H9 (cell line): ENCODE measurements around the gene TIGD1. TPM values are rescaled to one million over a fixed set of nuclear protein-coding genes. Genes with fewer than 3 reads are reported as not detected.

ENCODE experiments used
- DNase-seq: peaks from one replicate; pipeline ENCODE4 v3.0.0-alpha.2; 2017
- H2AFZ ChIP-seq: one replicate; pipeline ENCODE4 v1.6.1; 2013; ENCODE audit warnings: mild to moderate bottlenecking, low read length, control low read depth, moderate library complexity
- H2AK5ac ChIP-seq: 2 replicates; pipeline ENCODE4 v1.6.1; 2013; ENCODE audit warnings: low read length, control low read depth, mixed read lengths; ENCODE audit not compliant: insufficient read length
- H2BK120ac ChIP-seq: one replicate; pipeline ENCODE4 v1.6.1; 2013; ENCODE audit warnings: low read depth, mild to moderate bottlenecking, low read length, control low read depth, inconsistent platforms; ENCODE audit not compliant: poor library complexity, severe bottlenecking
- H2BK12ac ChIP-seq: 2 replicates; pipeline ENCODE4 v1.6.1; 2013; ENCODE audit warnings: low read length, control low read depth, mixed read lengths, low read depth; ENCODE audit not compliant: insufficient read length
- H2BK15ac ChIP-seq: 2 replicates; pipeline ENCODE4 v1.6.1; 2013; ENCODE audit warnings: low read depth, low read length, control low read depth
- H2BK20ac ChIP-seq: one replicate; pipeline ENCODE4 v1.6.1; 2013; ENCODE audit warnings: low read depth, mild to moderate bottlenecking, low read length, control low read depth, inconsistent platforms; ENCODE audit not compliant: poor library complexity, severe bottlenecking
- H2BK5ac ChIP-seq: 2 replicates; pipeline ENCODE4 v1.6.1; 2013; ENCODE audit warnings: low read length, control low read depth, mixed read lengths; ENCODE audit not compliant: insufficient read length
- H3K14ac ChIP-seq: 2 replicates; pipeline ENCODE4 v1.6.1; 2013; ENCODE audit warnings: low read length, control low read depth; ENCODE audit not compliant: insufficient read depth
- H3K18ac ChIP-seq: 2 replicates; pipeline ENCODE4 v1.6.1; 2013; ENCODE audit warnings: low read depth, mild to moderate bottlenecking, mixed read lengths, low read length, control low read depth; ENCODE audit not compliant: insufficient read length
- H3K23ac ChIP-seq: 2 replicates; pipeline ENCODE4 v1.6.1; 2013; ENCODE audit warnings: low read length, control low read depth, mixed read lengths, low read depth; ENCODE audit not compliant: insufficient read length
- H3K23me2 ChIP-seq: 2 replicates; pipeline ENCODE4 v1.6.1; 2013; ENCODE audit warnings: low read depth, mild to moderate bottlenecking, mixed read lengths, low read length, control low read depth; ENCODE audit not compliant: insufficient read length, poor library complexity, severe bottlenecking
- H3K27ac ChIP-seq: 2 replicates; pipeline ENCODE4 v1.5.1; 2013; ENCODE audit warnings: low read length, control low read depth, mixed read lengths, low read depth; ENCODE audit not compliant: insufficient read length
- H3K27me3 ChIP-seq: 2 replicates; pipeline ENCODE4 v1.6.1; 2013; ENCODE audit warnings: low read length, control low read depth, inconsistent platforms; ENCODE audit not compliant: insufficient read depth
- H3K4ac ChIP-seq: 2 replicates; pipeline ENCODE4 v1.6.1; 2013; ENCODE audit warnings: low read depth, mild to moderate bottlenecking, control low read depth, inconsistent platforms, low read length, moderate library complexity
- H3K4me1 ChIP-seq: 2 replicates; pipeline ENCODE4 v1.6.1; 2013; ENCODE audit warnings: low read length, control low read depth, inconsistent platforms; ENCODE audit not compliant: insufficient read depth
- H3K4me2 ChIP-seq: 2 replicates; pipeline ENCODE4 v1.6.1; 2013; ENCODE audit warnings: low read length, control low read depth, mixed read lengths; ENCODE audit not compliant: insufficient read length, insufficient read depth
- H3K56ac ChIP-seq: 2 replicates; pipeline ENCODE4 v1.6.1; 2013; ENCODE audit warnings: low read depth, mild to moderate bottlenecking, mixed read lengths, low read length, control low read depth; ENCODE audit not compliant: insufficient read length
- H3K79me1 ChIP-seq: 2 replicates; pipeline ENCODE4 v1.6.1; 2013; ENCODE audit warnings: low read depth, mild to moderate bottlenecking, moderate library complexity, low read length, control low read depth, inconsistent platforms; ENCODE audit not compliant: insufficient read depth, poor library complexity, severe bottlenecking
- H3K79me2 ChIP-seq: 2 replicates; pipeline ENCODE4 v1.6.1; 2013; ENCODE audit warnings: low read length, control low read depth, inconsistent platforms; ENCODE audit not compliant: insufficient read depth
- H3K9ac ChIP-seq: 2 replicates; pipeline ENCODE4 v1.6.1; 2013; ENCODE audit warnings: low read length, control low read depth, mixed read lengths; ENCODE audit not compliant: insufficient read length; ENCODE audit errors: extremely low read depth
- H3K9me3 ChIP-seq: one replicate; pipeline ENCODE4 v1.6.1; 2013; ENCODE audit warnings: low read depth, low read length, inconsistent platforms; ENCODE audit not compliant: control insufficient read depth
- H3T11ph ChIP-seq: one replicate; pipeline ENCODE4 v1.6.1; 2013; ENCODE audit warnings: mild to moderate bottlenecking, low read length, control low read depth, inconsistent platforms
- H4K20me1 ChIP-seq: one replicate; pipeline ENCODE4 v1.6.1; 2013; ENCODE audit not compliant: control insufficient read depth, insufficient read length, insufficient read depth
- H4K5ac ChIP-seq: 2 replicates; pipeline ENCODE4 v1.6.1; 2013; ENCODE audit warnings: low read depth, mild to moderate bottlenecking, mixed read lengths, low read length, control low read depth; ENCODE audit not compliant: insufficient read length
- H4K8ac ChIP-seq: replicated peaks from 2 replicates; pipeline ENCODE4 v1.6.1; 2013; ENCODE audit warnings: low read length, control low read depth, mixed read lengths, low read depth; ENCODE audit not compliant: insufficient read length
- H4K91ac ChIP-seq: 2 replicates; pipeline ENCODE4 v1.6.1; 2013; ENCODE audit warnings: low read depth, mild to moderate bottlenecking, moderate library complexity, mixed read lengths, low read length, control low read depth; ENCODE audit not compliant: insufficient read length
- H3K27ac Mint-ChIP-seq, 3 experiments: 2 replicates in 2 of 3; 3 replicates in 1 of 3; pipeline ENCODE4 v1.8.0; 2020 to 2021; ENCODE audit warnings: mixed read lengths in 3 of 3, mild to moderate bottlenecking in 1 of 3, moderate library complexity in 1 of 3
- H3K27me3 Mint-ChIP-seq: 2 replicates; pipeline ENCODE4 v1.8.0; 2021; ENCODE audit warnings: low read depth, mild to moderate bottlenecking, moderate library complexity, mixed read lengths
- H3K36me3 Mint-ChIP-seq, 3 experiments: 2 replicates in 2 of 3; 3 replicates in 1 of 3; pipeline ENCODE4 v1.8.0; 2020 to 2021; ENCODE audit warnings: low read depth in 3 of 3, mixed read lengths in 3 of 3; ENCODE audit not compliant: insufficient read depth in 1 of 3
- H3K4me1 Mint-ChIP-seq, 2 experiments: 2 replicates each; pipeline ENCODE4 v1.8.0; 2020; ENCODE audit warnings: mixed read lengths in 2 of 2
- H3K4me3 Mint-ChIP-seq, 2 experiments: 2 replicates in 1 of 2; 3 replicates in 1 of 2; pipeline ENCODE4 v1.8.0; 2020 to 2021; ENCODE audit warnings: mild to moderate bottlenecking in 2 of 2, mixed read lengths in 2 of 2, moderate library complexity in 1 of 2
- H3K9me3 Mint-ChIP-seq, 2 experiments: 2 replicates in 1 of 2; 3 replicates in 1 of 2; pipeline ENCODE4 v1.8.0; 2020; ENCODE audit warnings: mild to moderate bottlenecking in 2 of 2, mixed read lengths in 2 of 2, moderate library complexity in 1 of 2
- WGBS: extraction: QIAGEN DNeasy Blood & Tissue Kit; methylation state at CpG from one replicate; pipeline ENCODE4 v1.1.7; 2013; ENCODE audit warnings: missing lambda C conversion rate, low lambda C conversion rate, mixed read lengths; ENCODE audit not compliant: insufficient read length; ENCODE audit errors: extremely low coverage; 5-methylcytosine and 5-hydroxymethylcytosine counted together
- total RNA-seq: library from RNA; stranded (reverse); gene quantifications from 2 replicates; pipeline ENCODE4 v1.2.1, GENCODE V29; 2021
- TF ChIP-seq, protein P1 (sequence below): fragments of 200-600 bp; sonication (generic); conservative IDR thresholded peaks from 3 replicates; pipeline ENCODE4 v1.8.0; 2021; ENCODE audit warnings: antibody characterized with exemption, mild to moderate bottlenecking

TIGD1 gene
- total RNA-seq, 1 experiment from 2014 or later = 6.3 TPM

DNA sequence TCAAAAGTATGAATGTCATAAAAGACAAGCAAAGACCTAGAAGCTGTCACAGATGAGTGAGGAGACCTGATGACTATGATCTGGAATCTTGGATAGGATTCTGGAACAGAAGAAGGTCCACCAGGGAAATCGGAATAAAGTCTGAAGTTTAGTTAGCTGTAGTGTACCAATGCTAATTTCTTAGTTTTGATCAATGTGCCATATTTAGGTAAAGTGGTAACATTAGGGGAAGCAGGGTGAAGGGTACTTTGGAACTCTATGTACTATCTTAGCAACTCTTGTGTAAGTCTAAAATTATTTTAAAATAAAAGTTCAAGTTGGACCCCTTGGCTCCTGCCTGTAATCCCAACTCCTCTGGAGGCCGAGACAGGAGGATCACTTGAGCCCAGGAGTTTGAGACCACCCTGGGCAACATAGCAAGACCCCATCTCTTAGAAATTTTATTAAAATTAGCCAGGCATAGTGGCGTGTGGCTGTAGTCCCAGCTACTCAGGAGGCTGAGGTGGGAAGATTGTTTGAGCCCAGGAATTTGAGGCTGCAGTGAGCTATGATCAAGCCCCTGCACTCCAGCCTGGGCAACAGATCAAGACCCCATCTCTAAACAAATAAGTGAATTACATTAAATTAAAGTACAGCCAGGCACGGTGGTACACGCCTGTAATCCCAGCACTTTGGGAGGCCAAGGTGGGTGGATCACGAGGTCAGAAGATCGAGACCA, 47.2 kb upstream of the TIGD1 start:
- Histone ChIP-seq H2BK120ac (no peak overlapping the region), H3K27ac (no peak overlapping the region), H2BK12ac (no peak overlapping the region), H3K14ac (no peak overlapping the region), H3K23me2 (no peaks in the 10 kb centered on the region), H3K4ac (no peak overlapping the region), H3K23ac (no peak overlapping the region), H3K9me3 (no peaks in the 10 kb centered on the region), H3K4me2 (no peak overlapping the region), H3K79me1 (no peaks in the 10 kb centered on the region), H3K18ac (no peak overlapping the region), H2BK20ac (no peak overlapping the region), H4K20me1 (peaks cover 3% of the 10 kb centered on the region), H3T11ph (no peak overlapping the region), H2AFZ (no peak overlapping the region), H2BK15ac (no peak overlapping the region), H2AK5ac (no peak overlapping the region), H4K8ac (no peak overlapping the region), H4K5ac (no peak overlapping the region), H3K56ac (no peak overlapping the region), H3K79me2 (no peaks in the 10 kb centered on the region), H3K9ac (no peak overlapping the region), H3K27me3 (no peaks in the 10 kb centered on the region), H2BK5ac (no peak overlapping the region), H4K91ac (no peak overlapping the region), H3K4me1 (no peaks in the 10 kb centered on the region)
- Mint-ChIP-seq H3K27me3 (no peaks in the 10 kb centered on the region), H3K4me3 (no peak overlapping the region), H3K9me3 (no peaks in the 10 kb centered on the region), H3K27ac (no peak overlapping the region), H3K4me1 (peaks cover 0 to 8% of the 10 kb centered on the region in 2 experiments; a peak in 2 of 4 replicates), H3K36me3 (no peaks in the 10 kb centered on the region)
- WGBS = no CpG with 5 or more reads among the region's 7 CpGs
- no peak for DNase-seq
- TF ChIP-seq, protein P1, sequence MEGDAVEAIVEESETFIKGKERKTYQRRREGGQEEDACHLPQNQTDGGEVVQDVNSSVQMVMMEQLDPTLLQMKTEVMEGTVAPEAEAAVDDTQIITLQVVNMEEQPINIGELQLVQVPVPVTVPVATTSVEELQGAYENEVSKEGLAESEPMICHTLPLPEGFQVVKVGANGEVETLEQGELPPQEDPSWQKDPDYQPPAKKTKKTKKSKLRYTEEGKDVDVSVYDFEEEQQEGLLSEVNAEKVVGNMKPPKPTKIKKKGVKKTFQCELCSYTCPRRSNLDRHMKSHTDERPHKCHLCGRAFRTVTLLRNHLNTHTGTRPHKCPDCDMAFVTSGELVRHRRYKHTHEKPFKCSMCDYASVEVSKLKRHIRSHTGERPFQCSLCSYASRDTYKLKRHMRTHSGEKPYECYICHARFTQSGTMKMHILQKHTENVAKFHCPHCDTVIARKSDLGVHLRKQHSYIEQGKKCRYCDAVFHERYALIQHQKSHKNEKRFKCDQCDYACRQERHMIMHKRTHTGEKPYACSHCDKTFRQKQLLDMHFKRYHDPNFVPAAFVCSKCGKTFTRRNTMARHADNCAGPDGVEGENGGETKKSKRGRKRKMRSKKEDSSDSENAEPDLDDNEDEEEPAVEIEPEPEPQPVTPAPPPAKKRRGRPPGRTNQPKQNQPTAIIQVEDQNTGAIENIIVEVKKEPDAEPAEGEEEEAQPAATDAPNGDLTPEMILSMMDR = no peak
